Activated CD4-positive, alpha-beta T cell treated with anti-CD3 and anti-CD28 coated beads for 24 hours (primary cell): ENCODE results near the gene INHA.

Experiments
- DNase-seq, 2 donors: peaks; one replicate each; pipeline ENCODE4 v3.0.0-alpha.2; 2020; ENCODE audit warnings: low read depth in 2 of 2

INHA gene

GRCh38 chr2:219572237-219573001, at the start of gene INHA:
Gene INHA, plus strand, starts transcription at chr2:219572310. Its CDS starts 65 bp downstream, at chr2:219572375.
- no peak for DNase-seq

- no peak for DNase-seq
Observed at GRCh38 chr2:219523031-219523671, 49.0 kb upstream of the INHA start.

- DNase-seq = no peak
Observed at GRCh38 chr2:219524817-219525216, 47.3 kb upstream of the INHA start.

GRCh38 chr2:219525533-219526232, 46.4 kb upstream of the INHA start:
- DNase-seq = no peak

- no peak for DNase-seq
Observed at GRCh38 chr2:219526320-219527075, 45.6 kb upstream of the INHA start.

- no peak for DNase-seq
Observed at GRCh38 chr2:219527076-219527394, 45.1 kb upstream of the INHA start.

- DNase-seq = no peak
Observed at GRCh38 chr2:219527472-219527871, 44.6 kb upstream of the INHA start.

GRCh38 chr2:219530048-219530963, 41.8 kb upstream of the INHA start:
- DNase-seq = peak; percentile 83 to 85

- no peak for DNase-seq
Observed at GRCh38 chr2:219531639-219532377, 40.3 kb upstream of the INHA start.

GRCh38 chr2:219532378-219532649, 39.8 kb upstream of the INHA start:
- no peak for DNase-seq

GRCh38 chr2:219533930-219534661, 38.0 kb upstream of the INHA start:
- DNase-seq = no peak

GRCh38 chr2:219536425-219536824, 35.7 kb upstream of the INHA start:
- DNase-seq = no peak

- no peak for DNase-seq
Observed at GRCh38 chr2:219536967-219537366, 35.1 kb upstream of the INHA start.

GRCh38 chr2:219537657-219538488, 34.2 kb upstream of the INHA start:
- no peak for DNase-seq

GRCh38 chr2:219538504-219538951, 33.6 kb upstream of the INHA start:
- no peak for DNase-seq

- no peak for DNase-seq
Observed at GRCh38 chr2:219538956-219539788, 32.9 kb upstream of the INHA start.

- no peak for DNase-seq
Observed at GRCh38 chr2:219539926-219540678, 32.0 kb upstream of the INHA start.
